ENCODE data around the gene ARHGAP26.
A peak's percentile ranks its signal among the peaks of the same experiment; 100 is the strongest.

Gene ARHGAP26

DNA sequence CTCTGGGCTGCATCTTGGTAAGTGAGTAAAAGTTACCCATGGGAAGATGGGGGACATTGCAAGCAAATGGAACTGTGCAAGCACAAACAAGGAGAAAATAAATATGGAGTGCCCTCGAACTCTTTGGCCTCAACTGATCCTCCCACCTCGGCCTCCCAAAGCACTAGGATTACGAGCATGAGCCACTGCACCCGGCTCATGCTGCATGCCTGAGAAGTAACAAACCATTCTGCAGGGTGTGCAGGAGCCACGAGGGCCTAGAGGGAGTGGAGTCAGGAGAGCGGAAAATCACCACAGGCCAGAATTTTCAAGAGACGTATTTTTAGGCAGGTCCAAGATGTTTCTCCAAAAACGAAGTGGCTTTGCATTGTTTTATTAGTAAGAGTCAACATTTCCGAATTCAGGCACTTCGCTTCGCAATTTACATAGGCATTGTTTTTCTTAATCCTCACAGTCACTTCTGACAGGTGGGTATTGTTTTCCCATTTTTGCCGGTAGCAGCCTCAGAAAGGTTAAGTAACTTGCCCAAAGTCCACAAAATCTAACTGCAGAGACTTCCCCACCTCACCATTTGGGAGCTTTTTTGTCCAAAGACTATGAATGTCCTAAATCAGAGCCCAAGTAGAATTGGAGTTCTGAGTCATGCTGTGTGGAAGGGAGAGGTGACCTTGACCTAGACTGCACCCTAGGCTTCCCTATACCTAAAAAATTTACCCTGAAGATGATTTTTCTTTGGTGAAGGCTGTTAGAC is 403.1 kb downstream of the ARHGAP26 start:
- no peak for DNase-seq

DNA sequence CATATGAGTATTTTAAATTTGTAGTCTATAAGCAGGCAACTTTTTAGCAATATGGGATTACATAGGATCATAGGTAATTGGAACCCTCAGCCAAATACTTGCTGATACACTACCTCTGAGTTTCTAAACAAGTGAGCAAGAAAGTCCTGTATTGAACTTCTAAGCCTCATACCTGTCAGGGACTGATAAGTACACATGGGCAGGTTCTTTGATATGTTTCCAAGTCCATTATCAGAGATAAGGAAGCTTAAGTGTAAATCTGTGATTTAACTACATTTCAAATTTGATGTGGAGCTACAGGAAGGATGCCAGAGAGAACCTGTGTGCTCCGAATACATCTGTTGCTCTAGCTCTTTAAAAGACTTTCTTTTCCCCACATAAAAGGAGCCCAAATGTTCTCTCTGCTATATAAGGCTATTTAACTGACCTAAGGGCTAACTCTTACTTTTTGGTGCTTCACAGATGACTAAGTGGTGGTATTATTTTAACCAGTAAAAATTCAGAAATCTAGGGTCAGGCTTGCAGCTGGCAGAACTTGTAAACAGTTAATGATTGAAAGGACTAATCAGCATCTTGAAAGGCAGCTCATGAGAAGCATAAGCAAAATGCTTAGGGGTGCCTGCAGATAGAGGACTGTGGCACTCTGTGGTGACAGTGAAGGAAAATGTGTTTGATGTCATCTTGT is 404.7 kb downstream of the ARHGAP26 start:
- no peak for DNase-seq

DNA sequence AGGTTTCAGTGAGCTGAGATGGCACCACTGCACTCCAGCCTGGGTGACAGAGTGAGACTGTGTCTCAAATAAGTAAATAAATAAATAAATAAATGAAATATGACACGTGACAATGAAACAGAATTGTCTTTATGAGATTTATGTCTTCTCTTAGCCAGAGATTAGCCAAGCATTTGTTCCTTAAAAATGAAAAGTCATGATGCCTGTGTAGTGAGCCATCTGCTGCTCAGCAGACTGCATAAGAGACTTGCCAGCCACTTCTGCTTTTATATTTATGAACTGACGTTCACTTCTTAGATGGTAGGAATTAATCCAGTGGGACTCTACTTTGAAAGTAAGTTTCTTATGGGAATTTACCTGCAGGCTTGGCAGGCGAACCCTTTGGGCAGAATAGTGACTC is 405.9 kb downstream of the ARHGAP26 start:
- DNase-seq, result no peak

DNA sequence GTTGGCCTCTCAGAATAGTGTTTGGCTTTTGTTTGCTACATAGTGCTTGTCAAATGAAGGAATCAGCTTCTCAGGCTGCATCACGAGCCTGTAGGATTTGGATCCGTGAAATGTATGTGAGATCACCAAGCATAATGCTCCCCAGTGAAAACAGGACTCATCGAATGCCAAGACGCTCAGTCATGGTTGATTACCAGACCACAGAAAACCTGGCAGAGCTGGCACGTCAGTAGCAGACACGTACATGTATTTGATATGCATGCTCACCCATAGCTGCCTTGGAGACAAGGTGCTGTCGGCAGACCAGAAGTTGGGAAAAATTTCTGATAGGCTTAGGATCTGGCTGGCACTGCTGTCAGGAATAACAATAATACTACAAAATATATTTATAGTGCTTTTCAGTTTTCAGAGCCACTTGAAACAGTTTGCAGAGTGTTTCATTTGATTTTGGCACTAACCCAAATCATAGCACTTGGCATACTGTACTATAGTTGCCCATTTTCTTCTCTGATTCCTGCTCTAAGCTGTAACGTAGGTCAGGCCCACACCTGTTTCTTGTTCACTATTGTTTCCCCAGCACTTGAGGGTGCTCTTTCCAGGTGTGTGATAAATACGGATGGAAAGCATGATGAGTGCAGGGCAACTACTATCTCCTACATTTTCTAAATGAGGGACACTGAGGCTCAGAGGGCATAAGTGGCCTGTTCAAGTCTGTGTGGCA is 407.2 kb downstream of the ARHGAP26 start:
- DNase-seq, result no peak

DNA sequence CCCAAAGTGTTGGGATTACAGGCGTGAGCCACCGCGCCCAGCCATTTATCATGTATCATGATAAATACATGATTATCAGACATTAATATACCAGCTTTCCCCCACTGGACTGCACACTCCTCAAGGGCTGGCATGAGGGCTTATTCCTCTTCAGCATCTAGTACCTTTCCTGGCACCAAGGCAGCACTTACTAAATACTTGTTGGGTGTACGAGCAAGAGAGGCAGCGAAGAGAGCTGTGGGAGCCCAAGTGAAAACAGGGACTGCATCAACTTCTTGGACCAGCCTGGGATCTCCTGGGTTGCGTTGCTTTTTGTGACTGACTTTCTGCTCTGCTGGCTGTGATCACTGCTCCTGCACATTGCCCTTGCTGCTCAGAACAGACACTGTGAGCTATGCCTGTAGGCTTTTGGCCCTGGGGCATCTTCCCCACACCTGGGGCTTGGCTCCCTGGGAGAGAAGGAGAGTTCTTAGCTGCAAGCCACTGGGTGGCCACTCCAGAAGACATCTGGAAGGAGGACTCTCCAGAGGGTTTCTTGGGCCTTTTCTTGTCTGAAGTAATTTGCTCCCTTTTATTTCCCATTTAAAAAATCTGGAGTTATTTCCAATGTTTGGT is 409.1 kb downstream of the ARHGAP26 start:
- DNase-seq, result no peak

DNA sequence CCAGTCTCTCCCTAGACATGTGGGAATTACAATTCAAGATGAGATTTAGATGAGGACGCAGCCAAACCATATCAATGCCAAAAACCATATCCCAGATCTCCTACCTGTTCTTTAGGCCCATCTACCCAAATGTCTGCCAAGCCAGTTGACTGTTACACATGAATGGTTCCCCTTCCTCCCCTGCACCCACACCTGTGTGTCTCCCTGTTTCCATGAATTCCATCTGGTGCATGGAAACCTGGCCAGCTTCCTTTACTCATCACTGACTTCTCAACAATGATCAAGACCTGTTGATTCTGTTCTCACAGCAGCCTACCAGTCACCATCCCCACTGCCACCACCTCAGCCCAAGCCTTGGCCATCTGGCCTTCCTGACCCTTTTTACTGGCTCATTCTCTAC is 410.6 kb downstream of the ARHGAP26 start:
- DNase-seq, result no peak

DNA sequence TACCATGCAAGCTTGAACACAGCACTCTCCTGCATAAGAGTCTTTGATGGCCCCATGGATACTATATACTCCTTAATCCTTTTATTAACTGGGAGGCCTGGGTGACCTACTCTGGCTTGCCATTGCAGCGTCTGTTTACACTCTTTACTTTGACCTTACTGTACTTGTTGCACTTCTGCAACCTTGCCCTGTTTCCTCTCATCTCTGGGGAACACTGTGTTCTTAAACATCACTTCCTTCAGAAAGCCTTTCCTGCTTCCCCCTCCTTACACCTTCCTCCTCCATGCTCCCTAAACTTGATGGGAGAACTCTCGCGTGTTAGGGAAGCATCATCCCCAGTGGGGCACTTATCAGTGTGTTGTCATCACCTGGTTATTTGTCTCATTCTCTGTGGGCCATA is 411.0 kb downstream of the ARHGAP26 start:
- no peak for DNase-seq

DNA sequence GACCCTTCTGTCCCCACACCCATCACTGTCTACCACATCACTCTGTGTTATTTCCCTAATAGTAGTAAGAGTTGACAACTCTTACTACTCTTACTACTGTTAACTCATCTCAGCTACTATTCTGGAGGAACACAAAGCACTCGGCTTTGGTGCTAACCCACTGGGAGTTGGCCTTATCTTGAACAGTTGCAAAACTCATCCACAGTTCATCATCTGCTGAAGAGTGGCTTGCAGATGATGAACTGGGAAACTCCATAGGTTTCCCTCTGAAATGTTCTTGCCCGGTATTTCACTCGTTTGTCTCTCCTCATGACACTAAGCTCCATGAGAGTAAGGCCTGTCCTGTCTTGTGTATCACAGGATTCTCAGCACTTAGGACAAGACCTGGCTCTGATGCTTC is 411.9 kb downstream of the ARHGAP26 start:
- DNase-seq, result no peak

DNA sequence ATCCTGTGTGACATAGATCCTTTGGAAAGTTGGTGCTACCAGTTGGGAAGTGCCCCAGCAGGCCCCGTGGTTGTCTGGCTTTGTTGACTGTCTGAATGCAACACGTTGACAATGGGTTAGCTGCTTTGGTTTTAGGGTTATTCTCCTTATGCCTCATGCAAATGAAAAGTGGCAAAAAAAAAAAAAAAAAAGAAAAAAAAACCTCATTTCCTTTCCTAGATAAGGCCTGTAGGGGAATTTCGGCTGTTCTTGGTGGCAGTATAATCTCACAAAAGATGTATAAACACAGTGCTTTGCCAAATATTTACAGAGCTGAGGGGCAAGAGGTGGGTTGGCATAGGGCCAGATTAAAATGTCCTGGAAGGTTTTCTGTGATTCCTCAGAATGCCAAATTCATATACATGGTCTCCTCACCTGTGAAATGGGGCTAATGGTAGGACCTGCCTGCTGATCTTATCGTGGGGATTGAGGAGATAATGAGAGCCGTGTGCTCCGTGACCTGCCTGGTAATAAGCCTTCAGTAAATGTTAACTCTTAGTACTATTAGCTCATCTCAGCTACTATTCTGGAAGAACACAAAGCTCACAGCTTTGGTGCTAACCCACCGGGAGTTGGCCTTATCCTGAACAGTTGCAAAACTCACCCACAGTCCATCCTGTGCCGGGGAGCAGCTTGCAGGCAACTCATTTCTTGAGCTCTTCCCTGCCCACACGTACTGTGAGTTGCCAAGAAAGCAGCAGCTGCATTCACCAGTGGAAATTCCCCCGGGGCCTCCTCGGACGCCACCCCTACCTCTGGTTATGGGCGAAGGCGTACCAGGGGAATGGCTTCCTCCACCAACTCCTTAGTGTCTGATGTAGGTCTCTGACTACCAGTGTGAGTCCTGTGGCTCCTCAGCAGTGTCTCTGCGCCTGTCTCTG is 413.0 kb downstream of the ARHGAP26 start:
- DNase-seq, result peak; percentile 10

DNA sequence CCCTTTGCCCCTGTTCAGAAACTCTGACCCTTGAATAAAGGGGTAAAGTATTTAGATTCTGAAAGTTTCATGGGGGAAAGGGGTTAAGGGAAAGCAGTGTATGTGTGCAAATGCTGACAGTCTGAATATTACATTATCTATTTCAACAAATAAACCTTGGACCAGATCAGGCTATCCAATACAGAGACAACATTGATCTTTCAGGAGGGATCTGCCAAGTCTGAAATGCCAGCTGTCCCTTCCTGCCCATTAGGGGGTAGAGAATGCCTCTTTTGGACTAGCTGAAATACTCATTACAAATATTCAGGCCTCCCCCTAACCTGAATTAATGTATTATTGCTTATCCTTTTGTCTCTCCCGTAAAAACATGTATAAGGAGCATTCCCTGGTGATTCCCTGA is 413.8 kb downstream of the ARHGAP26 start:
- no peak for DNase-seq

DNA sequence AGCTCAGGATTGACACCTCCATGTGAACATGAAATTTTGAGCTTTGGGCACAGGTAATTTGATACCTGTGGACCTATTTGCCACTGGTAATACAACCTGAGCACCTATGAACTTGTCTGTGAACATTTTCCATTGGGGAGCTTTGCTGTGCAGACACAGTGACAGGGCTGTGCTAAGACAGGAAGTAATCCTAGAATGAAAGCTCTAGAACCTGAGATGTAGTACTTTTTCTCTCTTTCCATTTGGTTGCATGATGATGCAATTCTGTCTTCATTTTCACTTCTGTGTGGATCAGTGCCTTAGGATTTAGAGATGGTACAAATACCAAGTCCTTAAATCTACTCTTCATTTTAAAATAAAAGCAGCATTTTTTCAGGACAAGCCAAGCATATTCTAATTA is 416.4 kb downstream of the ARHGAP26 start:
- no peak for DNase-seq

DNA sequence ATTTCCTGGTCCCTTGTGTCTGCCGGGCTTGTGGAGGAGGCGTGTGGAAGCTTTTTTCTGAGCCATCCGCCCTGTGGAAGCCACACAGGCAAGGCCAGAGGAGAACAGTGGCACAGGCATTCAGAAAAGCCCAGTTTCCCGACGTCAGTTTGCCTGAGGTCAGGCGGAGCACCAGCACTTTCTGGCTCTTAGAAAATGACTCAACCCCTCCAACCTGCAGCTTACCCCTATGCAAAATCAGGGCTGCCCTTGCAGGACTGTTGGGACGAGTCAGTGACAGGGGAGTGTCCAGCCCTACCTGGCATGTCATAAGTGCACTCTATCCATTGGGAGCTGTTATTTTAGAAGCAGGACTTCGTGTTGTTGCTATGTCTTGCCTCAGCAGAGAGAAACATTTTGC is 417.3 kb downstream of the ARHGAP26 start:
- no peak for DNase-seq

DNA sequence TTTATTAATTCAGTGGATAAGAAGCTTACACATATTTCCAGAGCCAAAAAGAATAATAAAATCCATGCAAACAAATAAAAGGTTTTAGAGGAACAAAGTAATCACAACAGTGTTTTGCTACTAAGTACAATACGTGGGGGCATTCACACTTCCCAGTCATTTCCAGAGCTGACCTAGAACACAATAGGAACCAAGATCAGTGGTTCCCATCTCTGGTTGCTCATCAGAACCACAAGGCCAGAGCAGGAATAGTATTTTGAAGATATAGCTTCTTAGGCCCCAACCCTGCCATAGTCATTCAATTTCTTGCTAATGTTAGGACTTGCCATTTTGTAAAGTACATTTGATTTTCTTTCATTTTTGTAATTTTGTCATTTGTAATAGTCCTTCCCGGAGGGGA is 417.9 kb downstream of the ARHGAP26 start:
- no peak for DNase-seq

DNA sequence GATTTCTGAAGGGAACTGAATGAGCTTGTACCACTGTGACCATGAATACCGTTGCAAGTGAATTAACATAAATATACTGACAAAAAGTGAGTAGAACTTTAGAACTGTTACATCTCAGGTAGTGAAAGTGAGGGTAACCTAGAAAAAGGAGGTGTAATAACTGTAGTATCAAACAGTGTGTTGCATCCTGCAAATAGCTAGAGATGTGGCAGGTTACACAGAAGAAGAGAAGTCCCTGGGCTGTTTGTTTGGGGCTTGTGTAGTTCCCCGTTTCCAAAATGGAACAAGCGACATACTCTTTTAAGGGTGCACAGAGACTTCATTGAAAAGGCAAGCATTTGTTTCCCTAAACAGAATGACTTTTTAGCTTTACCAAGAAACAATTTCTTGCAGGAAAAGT is 418.5 kb downstream of the ARHGAP26 start:
- DNase-seq, result no peak

DNA sequence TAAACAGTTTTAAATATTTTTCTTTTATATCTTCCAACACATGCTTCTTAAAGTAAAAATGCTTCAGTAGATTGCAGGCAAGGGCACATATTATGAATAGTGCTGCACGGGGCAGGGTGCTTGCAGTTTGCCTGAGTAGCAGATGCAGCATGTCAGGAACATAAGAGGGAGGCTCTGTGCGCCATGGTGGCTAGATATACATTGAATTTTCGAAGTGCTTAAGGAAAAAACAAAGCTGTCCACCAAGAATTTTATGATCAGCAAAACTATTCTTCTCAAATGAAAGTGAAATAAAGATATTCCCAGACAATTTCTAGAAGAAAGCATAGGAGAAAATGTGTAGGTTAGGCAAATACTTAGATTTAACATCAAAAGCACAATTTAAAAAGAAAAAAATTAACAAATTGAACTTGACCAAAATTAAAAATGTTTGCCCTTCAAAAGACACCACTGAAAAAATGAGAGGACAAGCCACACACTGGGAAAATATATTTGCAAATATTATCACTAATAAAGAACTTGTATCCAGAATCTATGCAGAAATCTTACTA is 420.2 kb downstream of the ARHGAP26 start:
- DNase-seq, result no peak

DNA sequence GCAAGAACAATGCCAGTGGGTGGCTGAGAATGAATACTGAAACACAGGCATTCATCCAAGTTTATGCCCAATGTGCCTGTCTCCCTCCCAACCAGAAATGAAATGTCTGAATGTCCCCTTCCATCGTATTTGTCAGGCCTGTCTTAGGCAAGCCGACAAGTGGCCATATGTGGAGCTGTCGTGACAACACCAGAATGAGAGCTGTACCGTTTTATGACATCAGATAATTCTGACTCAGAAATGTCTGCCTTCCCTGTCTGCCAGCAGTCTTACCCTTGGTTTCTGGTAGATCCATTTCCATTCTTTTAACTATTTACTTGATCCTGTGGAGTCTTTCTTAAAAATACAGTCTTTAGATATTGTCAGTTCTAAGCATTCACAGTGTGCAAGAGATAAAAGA is 421.5 kb downstream of the ARHGAP26 start:
- no peak for DNase-seq

DNA sequence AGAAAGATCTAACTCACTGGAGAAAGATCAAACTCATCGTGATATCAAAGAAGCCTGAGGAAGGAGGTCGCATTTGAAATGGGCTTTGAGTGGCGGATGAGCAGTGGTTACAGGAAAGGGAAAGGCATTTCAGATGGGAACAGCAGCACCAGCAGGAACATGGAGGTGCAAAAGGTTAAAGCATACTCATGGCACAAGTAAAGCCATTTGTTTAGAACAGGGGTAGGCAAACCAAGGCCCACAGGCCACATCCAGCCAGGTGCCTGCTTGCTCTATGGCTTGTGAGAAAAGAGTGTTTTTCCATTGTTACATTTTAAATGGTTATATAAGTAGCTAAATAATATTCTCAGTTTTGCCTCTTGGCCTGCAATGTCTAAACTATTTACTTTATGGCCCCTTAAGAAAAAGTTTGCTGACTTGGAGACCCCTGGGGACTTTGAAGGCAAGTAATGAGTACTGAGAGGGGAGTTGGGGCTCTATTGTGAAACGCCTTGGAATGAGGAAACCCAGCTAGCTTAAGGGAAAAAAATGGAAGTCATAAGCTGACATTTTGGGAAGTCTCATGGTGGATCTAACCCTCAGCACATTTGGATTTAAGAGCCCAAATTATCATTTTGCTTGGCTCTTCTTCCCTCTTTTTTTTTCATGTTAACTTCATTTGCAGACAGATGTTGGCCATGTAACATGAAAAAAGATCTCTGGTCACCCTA is 422.2 kb downstream of the ARHGAP26 start:
- no peak for DNase-seq

DNA sequence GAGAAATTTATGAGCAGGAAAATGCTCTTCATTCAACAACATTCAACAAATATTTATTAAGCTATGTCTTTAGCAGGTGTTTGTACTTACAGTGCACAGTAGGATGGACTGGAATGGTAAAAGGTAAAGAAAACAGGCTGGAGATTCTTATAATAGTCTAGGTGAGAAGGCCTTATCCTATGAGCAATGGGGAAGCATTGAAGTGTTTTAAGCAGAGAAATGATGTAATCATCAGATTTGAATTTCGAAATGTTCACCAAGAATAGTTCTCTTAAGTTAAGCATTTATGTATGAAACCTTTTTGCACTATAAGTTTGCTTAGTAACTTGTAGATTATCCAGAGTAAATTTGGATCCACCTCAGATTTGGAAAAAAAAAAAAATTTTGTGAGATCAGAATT is 424.0 kb downstream of the ARHGAP26 start:
- DNase-seq, result no peak

DNA sequence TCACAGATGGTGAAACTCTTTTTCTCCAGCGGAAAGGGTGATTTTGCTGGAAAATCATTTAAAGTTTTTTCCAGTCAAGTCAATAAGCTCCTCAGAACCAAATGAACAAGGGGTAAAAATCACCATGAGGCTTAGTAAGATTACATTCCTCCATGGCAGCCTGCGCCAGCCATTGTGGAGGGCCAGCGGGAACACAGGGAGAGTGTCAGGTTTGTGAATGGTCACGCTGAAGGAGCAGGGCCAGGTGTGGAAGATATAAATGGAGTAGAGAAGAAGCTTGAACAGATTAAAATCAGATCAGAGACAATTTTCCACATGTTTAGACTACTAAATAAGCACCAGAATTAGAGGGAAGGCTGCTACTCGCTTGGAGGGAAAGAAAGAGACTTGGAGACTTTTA is 424.5 kb downstream of the ARHGAP26 start:
- no peak for DNase-seq

DNA sequence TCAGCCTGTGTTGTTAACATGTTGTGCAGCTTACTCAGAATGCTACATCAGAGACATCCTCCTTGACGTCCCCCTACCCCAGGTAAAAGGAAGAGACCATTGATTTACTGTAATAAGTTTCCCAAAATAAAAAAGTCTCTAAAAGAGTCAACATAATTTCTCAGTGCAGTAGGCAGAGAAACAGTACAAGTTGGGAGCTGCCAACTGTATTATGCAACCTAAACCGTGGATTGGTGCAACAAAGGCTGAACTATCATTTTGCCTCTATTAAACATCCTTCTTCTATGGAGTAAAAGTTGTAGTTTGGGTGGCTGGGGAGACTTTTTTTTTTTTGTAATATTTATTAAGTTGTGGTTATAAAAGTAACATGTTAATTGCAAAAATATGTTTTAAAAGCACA is 425.3 kb downstream of the ARHGAP26 start:
- DNase-seq, result no peak

DNA sequence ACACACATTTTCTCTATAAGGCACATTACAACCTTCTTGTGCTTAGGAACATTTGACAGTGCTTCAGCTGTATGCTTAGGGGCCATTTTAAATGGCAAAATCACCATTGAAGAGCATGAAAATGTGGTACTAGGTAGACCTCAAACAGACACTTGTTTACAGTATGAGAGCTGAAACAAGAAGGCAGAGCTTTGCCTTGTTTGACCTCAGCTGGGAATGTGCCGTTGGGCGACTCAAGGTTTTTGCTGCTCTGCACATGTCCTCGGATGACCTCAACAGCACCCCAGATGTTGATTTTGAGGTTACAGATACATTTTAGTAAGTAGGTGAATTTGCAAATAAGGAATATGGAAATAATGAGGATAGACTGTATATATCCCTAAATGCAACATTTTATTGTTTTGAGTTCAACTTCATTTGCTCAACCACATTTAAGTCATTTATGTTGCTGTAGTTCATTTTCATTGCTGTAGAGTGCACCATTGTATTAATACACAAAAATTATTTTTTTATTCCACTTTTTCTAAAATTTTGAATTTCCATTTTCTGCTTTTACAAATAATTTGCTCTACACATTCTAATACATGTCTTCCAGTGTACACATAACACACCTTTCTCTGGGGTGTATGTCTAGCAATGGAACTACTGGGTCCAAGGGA is 426.6 kb downstream of the ARHGAP26 start:
- no peak for DNase-seq
